ENCODE data around the gene TPCN2. TPM values are rescaled to one million over a fixed set of nuclear protein-coding genes. Genes with fewer than 3 reads are reported as not detected.

TPCN2 gene
- total and polyA plus RNA-seq, 2 of the 8 experiments (the other 6 are each of a cell fraction or from before 2014, with no cell fraction given) = 9.7 to 18.6 TPM

GRCh38 chr11:69080257-69080995, 31.7 kb downstream of the TPCN2 start (continued):
- TF ChIP-seq ZNF274 (IDR thresholded peaks at IDR 0.05; ENCODE audit: borderline replicate concordance, extremely low read depth, low read length) = no peak
- no peak for TF ChIP-seq ASH2L (IDR thresholded peaks at IDR 0.05; ENCODE audit: low read length)
- no peak for TF ChIP-seq RXRA (IDR thresholded peaks at IDR 0.05; ENCODE audit: insufficient read depth, low read depth, low read length)
- no peak for TF ChIP-seq CTCF (IDR thresholded peaks at IDR 0.05; ENCODE audit: control extremely low read depth in 1 of 3, insufficient read depth in 1 of 3, low read depth in 1 of 3, low read length in 3 of 3)
- TF ChIP-seq TAF1 (IDR thresholded peaks at IDR 0.05; ENCODE audit: low read depth, low read length) = no peak
- no peak for TF ChIP-seq NANOG (IDR thresholded peaks at IDR 0.05; ENCODE audit: insufficient read depth, low read depth, low read length, poor library complexity, severe bottlenecking)
